ENCODE data around the gene RHOXF1.
"Not testable (repeated sequence)": the region's sequence is repeated elsewhere in the genome, so short reads cannot be mapped to it uniquely, and the experiment has no call there.

The RHOXF1 gene, protein sequence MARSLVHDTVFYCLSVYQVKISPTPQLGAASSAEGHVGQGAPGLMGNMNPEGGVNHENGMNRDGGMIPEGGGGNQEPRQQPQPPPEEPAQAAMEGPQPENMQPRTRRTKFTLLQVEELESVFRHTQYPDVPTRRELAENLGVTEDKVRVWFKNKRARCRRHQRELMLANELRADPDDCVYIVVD

DNA sequence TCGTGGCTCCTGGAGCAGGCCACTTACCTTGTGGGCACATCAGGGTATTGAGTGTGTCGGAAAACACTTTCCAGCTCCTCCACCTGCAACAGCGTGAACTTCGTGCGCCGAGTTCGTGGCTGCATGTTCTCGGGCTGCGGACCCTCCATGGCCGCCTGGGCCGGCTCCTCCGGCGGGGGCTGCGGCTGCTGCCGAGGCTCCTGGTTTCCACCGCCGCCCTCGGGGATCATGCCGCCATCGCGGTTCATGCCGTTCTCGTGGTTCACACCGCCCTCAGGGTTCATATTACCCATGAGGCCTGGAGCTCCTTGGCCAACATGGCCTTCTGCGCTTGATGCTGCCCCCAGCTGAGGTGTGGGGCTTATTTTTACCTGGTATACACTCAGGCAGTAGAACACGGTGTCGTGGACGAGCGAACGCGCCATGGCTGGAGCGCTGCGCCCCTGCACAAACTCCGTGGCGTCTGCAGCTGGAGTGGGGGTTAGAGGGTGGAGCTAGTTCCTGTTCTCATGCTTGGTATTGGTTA, at the start of gene RHOXF1:
TSS of gene RHOXF1 (minus strand) at position 476 of the 526 bp plus-strand sequence. CDS start at position 425, 51 bp downstream.
- no peak for TF ChIP-seq ZFX (IDR thresholded peaks at IDR 0.05; ENCODE audit: borderline replicate concordance)
- TF ChIP-seq, protein P1, sequence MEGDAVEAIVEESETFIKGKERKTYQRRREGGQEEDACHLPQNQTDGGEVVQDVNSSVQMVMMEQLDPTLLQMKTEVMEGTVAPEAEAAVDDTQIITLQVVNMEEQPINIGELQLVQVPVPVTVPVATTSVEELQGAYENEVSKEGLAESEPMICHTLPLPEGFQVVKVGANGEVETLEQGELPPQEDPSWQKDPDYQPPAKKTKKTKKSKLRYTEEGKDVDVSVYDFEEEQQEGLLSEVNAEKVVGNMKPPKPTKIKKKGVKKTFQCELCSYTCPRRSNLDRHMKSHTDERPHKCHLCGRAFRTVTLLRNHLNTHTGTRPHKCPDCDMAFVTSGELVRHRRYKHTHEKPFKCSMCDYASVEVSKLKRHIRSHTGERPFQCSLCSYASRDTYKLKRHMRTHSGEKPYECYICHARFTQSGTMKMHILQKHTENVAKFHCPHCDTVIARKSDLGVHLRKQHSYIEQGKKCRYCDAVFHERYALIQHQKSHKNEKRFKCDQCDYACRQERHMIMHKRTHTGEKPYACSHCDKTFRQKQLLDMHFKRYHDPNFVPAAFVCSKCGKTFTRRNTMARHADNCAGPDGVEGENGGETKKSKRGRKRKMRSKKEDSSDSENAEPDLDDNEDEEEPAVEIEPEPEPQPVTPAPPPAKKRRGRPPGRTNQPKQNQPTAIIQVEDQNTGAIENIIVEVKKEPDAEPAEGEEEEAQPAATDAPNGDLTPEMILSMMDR (IDR thresholded peaks at IDR 0.05), result no peak
- H3K27ac ChIP-seq, result no peak within 1 kb of the TSS

DNA sequence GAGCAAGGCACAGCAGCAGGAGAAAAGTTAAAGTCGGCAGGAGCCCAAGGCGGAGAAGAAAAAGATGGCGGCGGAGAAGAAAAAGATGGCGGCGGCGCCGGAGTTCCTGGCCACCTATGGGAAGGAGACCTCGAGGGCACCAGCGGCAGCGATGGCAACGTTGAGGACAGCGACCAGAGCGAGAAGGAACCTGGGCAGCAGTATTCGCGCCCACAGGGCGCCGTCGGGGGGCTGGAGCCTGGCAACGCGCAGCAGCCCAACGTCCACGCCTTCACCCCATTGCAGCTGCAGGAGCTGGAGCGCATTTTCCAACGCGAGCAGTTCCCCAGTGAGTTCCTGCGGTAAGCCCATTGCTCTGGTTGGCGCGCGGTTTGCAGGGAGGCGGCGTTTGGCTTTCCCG, 43.4 kb upstream of the RHOXF1 start:
- H3K27ac ChIP-seq, result not testable (repeated sequence)

DNA sequence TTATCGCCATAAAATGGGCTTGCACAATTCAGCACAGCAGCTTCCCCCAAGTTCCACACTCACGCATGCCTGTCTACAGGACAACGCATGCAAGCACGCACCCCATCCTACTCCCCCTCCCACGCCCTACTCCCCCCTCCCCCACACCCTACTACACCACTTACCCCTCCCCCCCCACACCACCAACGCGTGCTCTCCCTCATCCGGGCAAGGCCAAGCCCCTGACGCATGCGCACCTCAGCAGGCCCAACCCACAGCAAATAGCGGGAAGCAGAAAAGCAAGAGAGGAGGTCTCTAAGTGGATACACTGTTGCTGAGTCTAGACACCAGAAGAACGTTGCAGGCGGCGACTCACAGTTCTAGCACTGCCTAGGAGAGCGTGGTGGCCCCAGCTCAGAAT, 42.6 kb upstream of the RHOXF1 start, which contains the start of gene RHOXF2:
TSS of gene RHOXF2 (plus strand) at position 301 of the 400 bp plus-strand sequence. CDS start 138 bp downstream, outside the sequence.
- not testable (repeated sequence) for H3K27ac ChIP-seq

DNA sequence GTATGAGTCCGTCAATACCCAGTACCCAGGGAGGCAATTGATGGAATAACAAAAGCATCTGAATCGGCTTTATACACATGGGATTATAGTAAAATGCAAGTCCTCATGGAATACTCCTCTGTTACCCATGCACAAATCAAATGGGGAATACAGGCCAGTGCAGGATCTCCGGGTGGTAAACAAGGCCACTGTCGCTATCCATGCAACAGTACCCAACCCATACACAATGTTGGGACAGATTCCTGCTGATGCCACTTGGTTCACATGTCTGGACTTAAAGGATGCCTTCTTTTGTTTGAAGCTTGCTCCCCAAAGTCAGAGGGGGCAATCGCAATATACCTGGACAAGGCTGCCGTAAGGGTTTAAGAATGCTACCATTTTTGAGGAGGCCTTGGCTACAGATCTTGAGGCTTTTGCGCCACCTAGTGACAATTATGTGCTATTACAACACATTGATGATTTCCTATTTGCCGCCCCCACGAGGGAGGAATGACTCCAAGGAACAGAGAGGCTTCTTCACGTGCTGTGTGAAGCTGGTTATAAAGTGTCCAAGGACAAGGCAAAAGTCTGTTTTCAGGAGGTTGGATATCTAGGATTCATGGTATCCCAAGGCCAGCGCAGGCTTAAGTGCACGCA, 34.5 kb upstream of the RHOXF1 start:
- not testable (repeated sequence) for H3K27ac ChIP-seq

DNA sequence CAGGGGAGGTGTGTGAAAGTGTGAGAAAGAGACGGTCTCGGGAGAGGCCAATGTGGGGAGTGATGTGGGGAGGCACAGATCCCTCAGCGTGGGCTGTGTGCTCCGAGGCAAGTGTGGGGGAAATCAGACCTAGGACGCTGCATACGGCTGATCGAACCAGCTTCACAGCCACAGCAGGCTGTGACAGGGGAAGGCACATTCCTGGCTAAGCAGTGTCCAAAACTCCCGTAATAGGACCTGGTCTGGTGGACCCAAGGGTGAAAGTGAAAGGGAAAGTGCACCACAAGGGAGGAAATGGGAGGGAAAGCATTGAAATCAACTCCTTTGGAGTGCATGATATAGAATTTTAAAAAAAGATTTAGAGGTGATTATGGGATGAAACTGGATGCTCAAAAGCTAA, 31.8 kb upstream of the RHOXF1 start:
- TF ChIP-seq, protein P1 (IDR thresholded peaks at IDR 0.05), result no peak
- TF ChIP-seq ZFX (IDR thresholded peaks at IDR 0.05; ENCODE audit: borderline replicate concordance), result no peak
- no peak overlapping the region for H3K27ac ChIP-seq

DNA sequence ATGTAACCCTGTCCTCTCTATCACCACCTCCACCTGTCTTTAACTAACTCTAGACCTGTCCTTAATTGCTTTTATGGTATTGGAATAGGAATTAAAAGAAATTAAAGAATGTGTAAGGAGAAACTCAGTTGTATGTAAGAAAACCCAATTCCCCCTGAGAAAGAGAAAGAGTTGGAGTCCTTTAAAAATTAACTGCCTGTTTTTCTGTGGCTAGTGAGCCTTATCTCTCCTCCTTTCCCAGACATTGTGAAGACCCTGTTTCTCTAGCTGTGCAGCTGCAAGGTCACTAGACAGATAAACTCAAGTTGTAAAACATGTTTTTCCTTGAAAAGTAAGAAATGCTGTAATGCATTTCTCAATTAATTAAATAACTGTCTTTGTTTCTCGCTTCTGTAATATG, 30.6 kb upstream of the RHOXF1 start:
- not testable (repeated sequence) for H3K27ac ChIP-seq

DNA sequence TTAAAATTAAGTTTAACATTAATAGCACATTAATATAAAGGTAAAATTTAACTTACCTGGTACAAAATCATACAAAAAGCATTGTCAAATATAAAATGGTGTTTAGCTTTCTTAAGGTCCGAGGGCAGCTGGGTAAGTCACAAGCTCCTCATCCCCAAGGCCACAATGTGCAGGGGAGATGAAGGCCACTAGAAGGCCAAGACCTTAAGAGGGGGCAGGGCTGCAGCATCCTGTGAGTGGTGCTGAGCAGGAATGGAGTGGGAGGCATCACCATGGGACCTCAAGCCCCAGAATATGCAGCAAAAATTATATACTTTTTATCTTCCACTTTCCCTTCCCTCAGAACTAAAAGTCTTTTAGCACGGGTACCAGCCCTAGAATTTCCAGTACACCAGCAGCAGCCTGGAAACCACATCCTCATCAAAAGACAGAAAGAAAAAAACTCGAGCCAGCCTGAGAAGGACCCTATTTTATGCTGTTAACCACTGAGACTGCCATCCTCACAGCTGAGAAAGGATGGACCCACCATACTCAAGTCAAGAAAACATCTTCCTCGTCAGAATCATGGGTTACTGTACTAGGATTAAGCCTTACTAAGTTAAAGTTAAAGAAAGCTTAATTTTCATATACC, 29.7 kb upstream of the RHOXF1 start:
- H3K27ac ChIP-seq, result no peak overlapping the region
- TF ChIP-seq, protein P1 (IDR thresholded peaks at IDR 0.05), result no peak
- TF ChIP-seq ZFX (IDR thresholded peaks at IDR 0.05; ENCODE audit: borderline replicate concordance), result no peak

DNA sequence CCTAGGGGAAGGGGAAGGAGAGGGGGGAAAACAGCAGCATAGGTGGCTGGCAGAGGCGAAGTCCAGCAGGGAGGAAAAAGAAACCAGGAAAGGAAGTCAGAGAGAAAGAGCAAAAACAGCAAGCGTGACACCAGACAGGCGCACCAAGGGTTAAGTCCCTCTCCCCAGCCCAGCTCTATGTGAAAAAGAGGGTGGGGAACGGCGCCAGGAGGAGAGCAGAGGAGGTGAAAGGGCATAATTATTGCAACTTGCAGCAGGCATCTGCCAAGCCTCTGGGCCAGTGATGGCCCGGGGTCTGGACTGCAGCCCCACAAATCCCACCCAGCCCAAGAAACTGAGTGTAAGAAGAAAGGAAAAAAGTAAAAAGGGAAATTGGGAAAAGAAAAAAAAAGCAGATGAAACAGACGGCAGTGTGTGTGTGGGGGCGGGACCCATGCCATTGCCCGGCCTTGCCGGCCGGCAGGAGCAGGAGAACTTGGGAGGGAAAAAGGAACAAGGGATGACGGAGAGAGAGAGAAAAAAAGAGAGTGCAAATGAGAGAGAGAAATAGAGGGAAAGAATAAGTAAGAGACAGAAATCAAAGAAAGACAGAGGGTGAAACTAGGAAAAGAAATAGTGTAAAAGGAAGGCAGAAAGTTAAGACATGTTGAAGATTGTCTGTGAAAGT, 28.6 kb upstream of the RHOXF1 start:
- no peak overlapping the region for H3K27ac ChIP-seq
- TF ChIP-seq, protein P1 (IDR thresholded peaks at IDR 0.05), result no peak
- no peak for TF ChIP-seq ZFX (IDR thresholded peaks at IDR 0.05; ENCODE audit: borderline replicate concordance)

DNA sequence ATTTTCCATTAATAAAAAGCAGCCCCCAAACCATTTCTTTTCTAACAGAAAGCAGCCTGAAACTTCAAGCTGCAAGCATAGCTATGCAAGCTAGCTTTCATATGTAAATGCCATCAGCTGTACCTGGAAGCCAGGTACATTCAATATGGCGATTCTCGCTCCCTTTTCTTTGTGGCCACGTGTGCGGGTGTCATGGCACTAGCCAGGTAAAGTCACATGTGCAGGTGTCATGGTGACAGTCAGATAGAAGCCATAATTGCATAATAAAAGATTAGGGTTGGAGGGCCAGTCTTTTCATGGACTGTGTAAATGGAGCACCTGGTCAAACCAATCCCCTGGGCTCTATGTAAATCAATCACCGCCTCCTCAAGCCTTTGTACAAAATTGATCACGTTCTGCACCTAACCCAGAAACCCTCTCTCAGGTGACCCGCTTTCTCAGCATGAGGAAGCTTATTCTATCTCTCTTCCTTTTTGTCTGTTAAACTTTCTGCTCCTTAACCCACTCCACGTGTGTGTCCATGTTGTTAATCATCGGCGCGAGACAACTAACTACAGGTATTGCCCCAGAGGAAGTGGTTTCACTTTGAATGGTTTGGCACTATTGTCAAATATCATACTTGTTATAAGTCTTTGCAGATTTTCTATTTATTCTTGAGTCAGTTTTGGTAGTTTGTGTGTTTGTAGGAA, 24.7 kb upstream of the RHOXF1 start:
- no peak overlapping the region for H3K27ac ChIP-seq
- TF ChIP-seq, protein P1 (IDR thresholded peaks at IDR 0.05), result no peak
- TF ChIP-seq ZFX (IDR thresholded peaks at IDR 0.05; ENCODE audit: borderline replicate concordance), result no peak

Data from 22Rv1 (cell line).